ENCODE data around the gene ETFRF1. TPM values are rescaled to one million over a fixed set of nuclear protein-coding genes. Genes with fewer than 3 reads are reported as not detected.
A peak's percentile ranks its signal among the peaks of the same experiment; 100 is the strongest.

ETFRF1 gene
- total RNA-seq, 1 donor, result 27.2 TPM

DNA sequence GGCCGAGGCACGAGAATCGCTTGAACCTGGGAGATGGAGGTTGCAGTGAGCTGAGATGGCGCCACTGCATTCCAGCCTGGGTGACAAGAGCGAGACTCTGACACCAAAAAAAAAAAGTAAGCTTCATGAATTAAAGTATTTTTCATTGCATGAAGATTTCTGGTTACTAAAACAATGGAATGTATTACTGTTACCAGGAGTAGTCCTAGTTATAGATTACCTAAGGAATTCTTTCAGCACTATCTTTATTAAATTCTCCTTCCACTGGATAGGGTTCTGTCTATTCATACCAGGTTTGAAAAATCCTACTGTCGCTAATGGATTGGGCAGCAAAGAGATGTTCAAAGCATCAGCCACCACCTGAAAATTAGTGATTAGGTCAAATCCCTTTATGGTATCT is 12.4 kb downstream of the ETFRF1 start:
- no peak overlapping the region for H3K4me3 ChIP-seq (ENCODE audit: low read depth, low read length)
- TF ChIP-seq, protein P1, sequence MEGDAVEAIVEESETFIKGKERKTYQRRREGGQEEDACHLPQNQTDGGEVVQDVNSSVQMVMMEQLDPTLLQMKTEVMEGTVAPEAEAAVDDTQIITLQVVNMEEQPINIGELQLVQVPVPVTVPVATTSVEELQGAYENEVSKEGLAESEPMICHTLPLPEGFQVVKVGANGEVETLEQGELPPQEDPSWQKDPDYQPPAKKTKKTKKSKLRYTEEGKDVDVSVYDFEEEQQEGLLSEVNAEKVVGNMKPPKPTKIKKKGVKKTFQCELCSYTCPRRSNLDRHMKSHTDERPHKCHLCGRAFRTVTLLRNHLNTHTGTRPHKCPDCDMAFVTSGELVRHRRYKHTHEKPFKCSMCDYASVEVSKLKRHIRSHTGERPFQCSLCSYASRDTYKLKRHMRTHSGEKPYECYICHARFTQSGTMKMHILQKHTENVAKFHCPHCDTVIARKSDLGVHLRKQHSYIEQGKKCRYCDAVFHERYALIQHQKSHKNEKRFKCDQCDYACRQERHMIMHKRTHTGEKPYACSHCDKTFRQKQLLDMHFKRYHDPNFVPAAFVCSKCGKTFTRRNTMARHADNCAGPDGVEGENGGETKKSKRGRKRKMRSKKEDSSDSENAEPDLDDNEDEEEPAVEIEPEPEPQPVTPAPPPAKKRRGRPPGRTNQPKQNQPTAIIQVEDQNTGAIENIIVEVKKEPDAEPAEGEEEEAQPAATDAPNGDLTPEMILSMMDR (IDR thresholded peaks at IDR 0.05; ENCODE audit: insufficient read depth, low read depth, low read length), result no peak
- no peak for DNase-seq (ENCODE audit: low read depth)

DNA sequence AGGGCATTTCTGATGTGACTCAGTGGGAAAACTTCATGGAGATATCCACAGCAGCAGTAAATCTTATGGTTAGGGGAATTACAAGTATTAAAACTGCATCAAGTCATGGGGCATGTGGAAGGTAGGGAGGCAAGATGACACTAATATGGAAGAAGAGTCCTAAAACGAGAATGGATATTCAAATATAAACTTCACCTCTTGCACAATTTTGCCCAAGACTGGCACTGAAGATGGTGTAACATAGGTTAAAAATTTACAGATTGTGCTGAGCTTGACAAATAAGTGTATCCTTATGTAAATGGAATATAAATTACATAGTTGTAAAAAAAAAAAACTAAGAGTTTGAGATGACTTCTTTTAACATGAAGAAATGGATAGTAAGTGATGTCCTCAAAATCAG is 12.8 kb downstream of the ETFRF1 start:
- H3K4me3 ChIP-seq (ENCODE audit: low read depth, low read length), result no peak overlapping the region
- TF ChIP-seq, protein P1 (IDR thresholded peaks at IDR 0.05; ENCODE audit: insufficient read depth, low read depth, low read length), result no peak
- no peak for DNase-seq (ENCODE audit: low read depth)

DNA sequence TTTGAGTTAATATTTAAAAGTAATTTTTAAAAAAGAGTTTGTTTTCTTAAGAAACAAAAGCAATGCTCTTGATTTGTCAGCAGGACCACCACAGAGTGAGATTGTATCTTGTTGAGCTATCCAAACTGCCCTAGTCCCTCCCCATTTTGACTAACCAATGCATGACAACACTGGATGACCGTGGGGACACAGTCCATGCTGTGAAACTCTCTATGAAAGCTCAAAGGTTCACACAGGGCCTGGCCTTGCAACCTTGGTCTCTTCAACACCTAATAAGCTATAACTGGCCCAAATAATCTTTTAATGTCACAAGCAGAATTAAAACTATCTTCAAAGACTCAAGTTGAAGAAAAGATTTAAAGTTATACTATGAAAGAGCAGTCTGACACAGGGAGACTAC is 13.5 kb downstream of the ETFRF1 start:
- TF ChIP-seq, protein P1 (IDR thresholded peaks at IDR 0.05; ENCODE audit: insufficient read depth, low read depth, low read length), result no peak
- no peak overlapping the region for H3K4me3 ChIP-seq (ENCODE audit: low read depth, low read length)
- no peak for DNase-seq (ENCODE audit: low read depth)

DNA sequence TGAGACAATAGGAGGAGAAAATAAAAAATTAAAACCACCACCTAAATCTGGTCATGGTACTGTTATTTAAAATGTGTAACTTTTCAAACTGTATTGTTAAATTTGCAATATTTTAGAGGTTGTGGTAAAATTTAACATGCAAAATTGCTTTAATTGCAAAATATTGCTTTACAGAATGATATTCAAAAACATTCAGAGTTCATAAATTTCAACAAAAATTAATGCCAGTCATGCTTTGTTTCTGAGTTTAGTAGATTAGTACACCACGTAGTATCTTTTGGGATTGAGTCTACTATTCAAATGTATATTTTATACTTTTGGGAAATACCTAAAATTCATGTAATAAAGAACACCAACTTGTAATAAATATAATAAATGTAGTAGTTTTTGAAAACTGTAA is 18.3 kb downstream of the ETFRF1 start:
- no peak overlapping the region for H3K4me3 ChIP-seq (ENCODE audit: low read depth, low read length)
- no peak for DNase-seq (ENCODE audit: low read depth)
- TF ChIP-seq, protein P1 (IDR thresholded peaks at IDR 0.05; ENCODE audit: insufficient read depth, low read depth, low read length), result no peak

DNA sequence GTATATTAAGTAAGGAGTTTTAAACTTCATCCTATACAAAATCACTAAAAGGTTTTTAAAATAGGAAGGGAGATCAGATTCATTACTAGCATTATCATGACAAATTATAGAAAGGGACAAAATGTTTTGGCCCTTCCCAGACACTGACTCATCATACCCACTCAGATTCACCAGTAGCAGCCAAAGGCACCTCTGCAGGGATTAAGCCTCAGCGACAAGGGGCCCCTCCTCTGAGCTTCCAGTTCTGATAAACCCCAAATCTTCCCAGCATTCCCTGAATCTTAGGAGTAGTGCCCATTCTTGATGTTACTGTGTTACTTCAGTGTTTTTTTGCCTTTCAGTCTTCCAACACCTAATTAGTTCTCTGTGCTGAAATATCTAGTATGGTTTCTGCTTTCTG is 41.2 kb downstream of the ETFRF1 start:
- peak; percentile 24 for DNase-seq (ENCODE audit: low read depth)
- no peak overlapping the region for H3K4me3 ChIP-seq (ENCODE audit: low read depth, low read length)
- TF ChIP-seq, protein P1 (IDR thresholded peaks at IDR 0.05; ENCODE audit: insufficient read depth, low read depth, low read length), result no peak

DNA sequence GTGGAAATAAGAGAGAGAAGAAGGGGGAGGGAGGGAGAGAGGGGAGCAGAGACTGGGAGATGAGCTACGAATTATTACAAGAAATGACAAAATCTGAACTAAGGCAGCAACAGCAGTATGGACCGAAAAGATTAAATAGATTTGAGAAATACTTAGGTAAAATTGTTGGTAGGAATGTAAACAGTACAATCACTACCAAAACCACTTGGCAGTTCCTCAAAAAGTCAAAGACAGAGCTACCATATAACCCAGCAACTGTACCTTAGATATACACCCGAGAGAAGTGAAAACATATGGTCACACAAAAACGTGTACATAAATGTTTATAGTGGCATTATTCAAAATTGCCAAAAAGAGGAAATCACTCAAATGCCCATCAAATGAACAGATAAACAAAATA is 41.6 kb downstream of the ETFRF1 start:
- DNase-seq (ENCODE audit: low read depth), result no peak
- H3K4me3 ChIP-seq (ENCODE audit: low read depth, low read length), result no peak overlapping the region
- TF ChIP-seq, protein P1 (IDR thresholded peaks at IDR 0.05; ENCODE audit: insufficient read depth, low read depth, low read length), result no peak
